Bronchial epithelial cell (primary cell): ENCODE results near the gene SLC47A2. TPM values are rescaled to one million over a fixed set of nuclear protein-coding genes. Genes with fewer than 3 reads are reported as not detected.

ENCODE experiments used
- DNase-seq: peaks from one replicate; pipeline ENCODE4 v3.0.0-alpha.2; 2010; ENCODE audit warnings: low read depth
- FAIRE-seq: peaks from 2 replicates; lab custom pipeline; 2011; peaks lifted over from hg19 to GRCh38; lab: Jason Lieb, UNC
- H3K27me3 ChIP-seq: 2 replicates; pipeline ENCODE4 v1.5.1; 2011; ENCODE audit warnings: low read length; ENCODE audit not compliant: control insufficient read depth, insufficient read depth
- H3K36me3 ChIP-seq: 2 replicates; pipeline ENCODE4 v1.5.1; 2011; ENCODE audit warnings: low read length; ENCODE audit not compliant: control insufficient read depth, insufficient read depth
- H3K4me3 ChIP-seq: 2 replicates; pipeline ENCODE4 v1.5.1; 2011; ENCODE audit warnings: mild to moderate bottlenecking, low read depth, low read length, control low read depth
- CTCF ChIP-seq: IDR thresholded peaks from 2 replicates; pipeline ENCODE4 v1.5.1; 2011; ENCODE audit warnings: mild to moderate bottlenecking, moderate library complexity, low read length, control low read depth, inconsistent platforms; ENCODE audit not compliant: insufficient read depth, severe bottlenecking
- total RNA-seq: library from RNA; depleted of rRNA; stranded (reverse); fragments of >200 nt; gene quantifications from 2 replicates; pipeline ENCODE4 v1.2.1, GENCODE V29; 2014

Gene SLC47A2
- total RNA-seq, 1 donor from 2014 or later: 0.79 TPM

- H3K36me3 ChIP-seq: peaks cover 2% of the 10 kb centered on the region
- no peak overlapping the region for H3K4me3 ChIP-seq
- no peaks in the 10 kb centered on the region for H3K27me3 ChIP-seq
- DNase-seq (no peak), FAIRE-seq (no peak)
- no peak for TF ChIP-seq CTCF
These were observed 3.9 kb downstream of the SLC47A2 start for GRCh38 chr17:19712436-19713004.

- no peak for FAIRE-seq
- DNase-seq: no peak
- no peak for TF ChIP-seq CTCF
- no peaks in the 10 kb centered on the region for H3K27me3 ChIP-seq
- H3K36me3 ChIP-seq: peaks cover 2% of the 10 kb centered on the region
- H3K4me3 ChIP-seq: no peak overlapping the region
These were observed 6.5 kb downstream of the SLC47A2 start for GRCh38 chr17:19709841-19710240.

- FAIRE-seq: no peak
- TF ChIP-seq CTCF: no peak
- H3K27me3 ChIP-seq: no peaks in the 10 kb centered on the region
- no peak overlapping the region for H3K4me3 ChIP-seq
- peaks cover 2% of the 10 kb centered on the region for H3K36me3 ChIP-seq
- no peak for DNase-seq
These were observed 7.8 kb downstream of the SLC47A2 start for GRCh38 chr17:19708431-19709175.

GRCh38 chr17:19707728-19708221 lies 8.6 kb downstream of the SLC47A2 start:
- Histone ChIP-seq H3K27me3 (no peaks in the 10 kb centered on the region), H3K36me3 (peaks cover 2% of the 10 kb centered on the region), H3K4me3 (no peak overlapping the region)
- no peak for TF ChIP-seq CTCF
- DNase-seq (no peak), FAIRE-seq (no peak)

- no peak for TF ChIP-seq CTCF
- FAIRE-seq (peak; percentile 28), DNase-seq (peak; percentile 86)
- H3K27me3 ChIP-seq: no peaks in the 10 kb centered on the region
- no peaks in the 10 kb centered on the region for H3K36me3 ChIP-seq
- no peak overlapping the region for H3K4me3 ChIP-seq
These were observed 9.3 kb downstream of the SLC47A2 start for GRCh38 chr17:19706791-19707727.
